Cerebellar cortex (tissue), 1 donor: ENCODE results near the gene CBLC.

ENCODE experiments used
- DNase-seq: peaks from one replicate; pipeline ENCODE4 v3.0.0-alpha.2; 2015; ENCODE audit warnings: low spot score

Gene CBLC

DNA sequence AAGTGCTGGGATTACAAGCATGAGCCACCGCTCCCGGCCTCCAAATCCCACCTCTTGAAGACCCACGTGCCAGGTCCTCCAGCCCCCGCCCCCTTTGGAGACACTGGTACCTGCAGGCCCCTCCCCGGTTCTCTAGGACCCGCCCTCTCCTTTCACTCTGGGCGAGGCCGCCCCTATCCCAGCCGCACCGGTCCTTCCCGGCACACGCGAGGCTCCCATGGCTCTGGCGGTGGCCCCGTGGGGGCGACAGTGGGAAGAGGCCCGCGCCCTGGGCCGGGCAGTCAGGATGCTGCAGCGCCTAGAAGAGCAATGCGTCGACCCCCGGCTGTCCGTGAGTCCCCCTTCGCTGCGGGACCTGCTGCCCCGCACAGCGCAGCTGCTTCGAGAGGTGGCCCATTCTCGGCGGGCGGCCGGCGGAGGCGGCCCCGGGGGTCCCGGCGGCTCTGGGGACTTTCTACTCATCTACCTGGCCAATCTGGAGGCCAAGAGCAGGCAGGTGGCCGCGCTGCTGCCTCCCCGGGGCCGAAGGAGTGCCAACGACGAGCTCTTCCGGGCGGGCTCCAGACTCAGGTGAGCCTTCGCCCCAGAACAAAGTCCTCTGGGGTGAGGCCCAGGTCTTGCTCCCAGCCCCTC is at the start of gene CBLC:
TSS of gene CBLC (plus strand) at position 176 of the 633 bp plus-strand sequence. CDS start at position 218, 42 bp downstream.
- no peak for DNase-seq

- DNase-seq, result no peak
These were observed 49.5 kb upstream of the CBLC start for GRCh38 chr19:44728178-44728577.

- no peak for DNase-seq
These were observed 48.1 kb upstream of the CBLC start for GRCh38 chr19:44729516-44730033.

- DNase-seq, result no peak
These were observed 46.6 kb upstream of the CBLC start for GRCh38 chr19:44731081-44731480.

GRCh38 chr19:44731622-44732021 is 46.1 kb upstream of the CBLC start:
- DNase-seq, result no peak

DNA sequence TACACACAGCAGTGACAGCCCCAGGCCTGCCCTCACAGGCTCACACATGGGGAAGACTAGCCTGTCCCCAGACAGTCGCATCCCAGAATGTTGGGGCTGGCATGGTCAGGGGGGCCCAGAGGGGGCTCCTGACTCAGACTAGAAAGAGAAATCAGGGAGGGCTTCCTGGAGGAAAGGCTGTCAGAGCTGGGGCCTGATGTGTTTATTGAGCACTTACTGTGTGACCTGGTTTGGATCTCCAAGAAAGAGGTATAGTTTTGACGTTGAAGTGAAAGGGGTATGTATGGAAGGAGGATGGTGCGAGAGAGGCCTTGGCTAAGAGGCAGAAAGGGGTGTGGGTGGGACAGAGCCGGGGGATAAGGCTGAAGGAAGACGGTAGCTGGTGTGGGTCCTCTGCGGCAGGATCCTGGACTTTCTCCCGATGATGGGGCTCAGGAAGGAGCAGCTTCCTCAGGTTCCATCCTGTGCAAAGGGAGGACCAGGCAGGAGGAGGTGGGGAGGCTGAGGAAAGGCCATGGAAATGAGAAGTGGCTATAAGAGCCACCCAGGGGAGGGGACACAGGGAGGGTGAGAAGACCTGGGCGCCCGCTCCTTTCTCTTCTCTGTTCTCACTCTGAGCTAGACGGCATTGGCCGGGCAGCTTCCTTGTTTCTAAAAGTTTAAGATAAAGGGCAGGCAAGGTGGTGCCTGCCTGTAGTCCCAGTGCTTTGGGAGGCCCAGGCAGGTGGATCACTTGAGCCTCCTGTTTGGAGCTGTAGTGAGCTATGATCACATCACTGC is 45.3 kb upstream of the CBLC start:
- DNase-seq, result no peak

- DNase-seq, result no peak
These were observed 43.3 kb upstream of the CBLC start for GRCh38 chr19:44734357-44734756.

- no peak for DNase-seq
These were observed 42.7 kb upstream of the CBLC start for GRCh38 chr19:44735011-44735410.

DNA sequence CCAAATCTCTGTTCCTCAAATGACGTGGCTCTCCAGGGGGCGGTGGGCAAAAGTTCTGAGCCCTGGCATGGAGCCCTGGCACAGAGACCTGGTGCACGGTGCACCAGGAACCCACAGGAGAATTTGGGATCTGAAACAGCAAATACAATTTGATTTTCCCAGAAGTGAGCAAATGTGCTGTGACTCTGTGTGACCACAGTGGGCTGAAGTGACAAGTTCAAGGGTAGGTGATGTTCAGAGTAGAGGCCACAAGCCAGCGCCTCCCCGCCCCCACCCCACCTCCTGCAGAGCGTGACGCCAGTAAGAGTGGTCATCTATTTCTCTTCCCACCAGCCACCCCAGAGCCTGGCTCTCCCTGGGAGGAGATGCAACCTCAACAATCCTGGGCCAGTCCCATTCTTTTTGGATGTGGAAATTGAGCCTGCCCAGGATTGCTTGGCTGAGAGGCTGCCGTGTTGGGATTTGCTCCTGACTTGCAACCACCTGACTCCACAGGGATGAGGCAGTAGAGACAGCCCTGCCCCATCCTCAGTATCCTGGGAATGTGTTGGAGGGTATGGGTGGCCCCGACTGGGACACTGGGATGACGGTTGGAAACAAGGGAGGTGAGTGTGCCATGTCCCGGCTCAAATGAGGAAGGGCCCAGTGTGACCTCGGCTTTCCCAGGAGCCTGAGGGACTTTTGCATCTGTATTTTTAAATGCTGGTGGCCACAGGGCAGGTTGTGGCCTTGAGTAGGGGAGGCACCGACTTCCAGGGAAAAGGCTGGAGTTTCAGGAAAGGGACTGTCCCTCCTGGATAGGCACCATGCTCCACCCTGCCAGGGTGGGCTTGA is 40.2 kb upstream of the CBLC start:
- no peak for DNase-seq

GRCh38 chr19:44738136-44738535 is 39.6 kb upstream of the CBLC start:
- no peak for DNase-seq

DNA sequence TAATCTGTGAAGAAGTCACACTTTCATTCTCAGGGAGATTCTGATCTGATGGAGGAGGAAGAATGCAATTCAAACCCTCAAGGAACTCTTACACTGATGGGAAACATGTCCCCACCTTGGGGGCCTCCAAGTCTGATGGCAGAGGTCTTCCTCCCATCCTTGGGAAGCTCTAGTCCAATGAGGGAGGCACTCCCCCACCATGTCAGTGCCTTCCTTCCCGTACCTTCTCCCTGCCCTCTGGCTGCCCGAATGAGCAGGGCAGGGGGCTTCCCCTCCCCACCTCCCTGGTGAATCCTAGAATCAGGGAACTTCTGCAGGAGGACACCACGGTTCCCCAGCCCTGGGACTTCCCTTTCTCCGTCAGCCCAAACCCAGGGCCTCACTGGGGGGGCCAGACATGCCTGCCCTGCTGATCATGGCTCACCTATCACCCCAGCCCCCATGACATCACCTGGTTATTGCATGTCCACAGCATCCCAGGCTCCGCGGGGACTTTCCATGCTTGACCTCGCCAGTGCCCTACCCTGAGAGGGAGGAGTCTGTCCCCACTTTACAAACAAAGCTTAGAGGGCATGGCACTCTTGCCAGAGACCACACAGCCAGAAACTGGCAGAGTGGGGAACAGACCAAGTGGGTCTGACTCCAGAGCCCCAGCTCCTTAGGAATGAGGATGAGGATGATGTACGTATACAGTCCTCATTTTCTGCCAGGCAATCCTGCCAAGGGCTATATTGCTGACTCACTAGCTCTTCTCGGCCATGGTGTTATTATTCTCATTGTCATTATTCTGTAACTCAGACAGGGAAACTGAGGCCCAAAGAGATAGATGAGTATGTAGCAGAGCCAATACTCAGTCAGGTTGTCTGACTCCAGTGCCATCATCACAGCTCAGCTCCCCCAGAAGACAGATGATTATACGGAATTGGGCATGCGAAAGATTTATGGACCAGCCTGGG is 38.8 kb upstream of the CBLC start:
- DNase-seq, result no peak

GRCh38 chr19:44740351-44740824 is 37.3 kb upstream of the CBLC start:
- no peak for DNase-seq

- no peak for DNase-seq
These were observed 36.4 kb upstream of the CBLC start for GRCh38 chr19:44741258-44741731.

DNA sequence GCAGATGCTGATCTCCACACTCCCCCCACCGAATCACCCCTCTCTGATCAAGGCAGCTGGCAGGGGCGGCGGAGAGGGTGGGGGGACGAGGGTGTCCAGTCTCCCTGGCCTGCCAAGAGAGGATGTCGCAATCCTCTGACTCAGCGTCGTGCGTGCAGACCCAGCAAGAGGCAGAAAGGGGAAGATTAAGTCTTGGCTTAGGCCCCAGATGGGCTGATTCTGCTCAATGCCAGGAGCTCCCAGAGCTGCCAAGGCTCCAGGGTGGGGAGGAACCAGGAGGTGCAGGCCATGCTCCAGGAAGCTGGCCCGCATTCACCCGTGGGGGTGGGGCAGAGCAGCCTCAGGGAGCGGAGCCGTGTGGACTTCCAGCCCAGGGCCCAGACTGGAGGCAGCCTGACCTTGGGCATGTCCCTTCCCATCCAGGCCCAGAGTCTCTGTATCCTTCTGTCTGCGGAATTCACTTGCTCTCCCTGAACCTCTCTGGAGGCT is 35.8 kb upstream of the CBLC start:
- DNase-seq, result peak; percentile 40

GRCh38 chr19:44742330-44743061 is 35.2 kb upstream of the CBLC start:
- DNase-seq, result no peak

DNA sequence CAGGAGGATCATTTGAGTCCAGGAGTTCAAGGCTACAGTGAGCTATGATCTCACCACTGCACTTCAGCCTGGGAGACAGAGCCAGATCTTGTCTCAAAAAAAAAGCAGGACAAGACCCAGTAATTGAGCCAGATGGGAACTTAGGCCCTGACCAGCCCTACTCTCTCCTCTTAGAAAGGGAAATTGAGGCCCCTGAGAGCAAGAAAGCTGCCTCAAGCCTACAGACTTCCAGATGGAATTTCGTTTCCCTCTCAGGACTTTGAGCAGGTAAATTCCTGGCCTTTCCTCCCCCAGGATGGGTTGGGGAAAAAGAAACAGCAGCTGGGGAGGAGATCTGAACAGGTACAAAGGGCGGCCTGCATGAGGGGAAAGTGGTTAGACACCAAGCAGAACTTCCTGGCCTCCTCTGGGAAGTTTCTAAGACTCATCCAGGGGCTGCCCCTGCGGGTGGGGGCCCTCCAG is 32.8 kb upstream of the CBLC start:
- DNase-seq, result no peak

DNA sequence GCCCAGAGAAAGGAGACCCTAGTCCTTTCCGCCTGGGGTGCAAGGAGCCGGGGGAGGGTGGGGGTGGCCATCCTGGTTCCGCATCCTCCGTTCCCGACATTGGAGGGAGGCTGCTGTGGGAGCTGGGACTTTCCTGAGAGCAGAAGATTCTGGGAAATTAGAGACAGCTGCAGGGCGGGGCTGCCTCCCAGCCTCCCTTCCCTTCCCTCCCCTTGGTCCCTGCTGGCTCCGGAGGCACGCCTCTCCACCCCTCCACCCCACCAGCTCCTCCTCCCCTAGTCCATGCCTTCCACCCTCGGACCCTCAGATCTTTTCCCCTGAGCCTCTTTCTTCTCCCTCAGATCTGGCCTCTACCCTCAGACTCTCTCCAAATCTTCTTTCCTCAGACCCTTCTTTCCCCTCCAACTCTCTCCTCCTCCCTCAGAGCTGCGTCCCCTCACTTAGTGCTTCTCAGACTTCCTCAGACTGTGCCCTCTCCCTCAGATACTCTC is 32.3 kb upstream of the CBLC start:
- DNase-seq, result no peak

GRCh38 chr19:44745887-44746600 is 31.6 kb upstream of the CBLC start:
- no peak for DNase-seq

DNA sequence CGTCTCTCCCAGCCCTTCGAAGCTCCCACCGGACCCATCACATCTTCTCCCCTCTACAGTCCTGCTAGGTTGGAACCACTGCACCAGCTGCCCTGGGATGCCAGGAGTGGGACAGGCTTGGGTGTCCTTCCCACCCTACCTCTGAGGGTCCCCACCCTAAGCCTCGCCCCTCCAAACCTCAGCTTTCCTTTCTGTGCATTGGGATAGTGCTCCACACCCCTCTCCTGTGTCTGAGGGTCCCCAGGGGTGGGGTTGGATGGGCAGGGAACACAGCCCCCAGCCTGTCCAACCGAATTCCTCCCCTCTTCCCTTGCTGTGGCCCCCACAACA is 31.1 kb upstream of the CBLC start:
- DNase-seq, result no peak
